Memory B cell (primary cell): ENCODE results near the gene RAPSN.
A peak's percentile ranks its signal among the peaks of the same experiment; 100 is the strongest.

Source experiments
- ATAC-seq: fragments of 150-1000 bp; cut with Tn5 transposase; 2 replicates; pipeline ENCODE4 v1.10.0; 2021; ENCODE audit warnings: low read depth, mild to moderate bottlenecking, moderate library complexity
- DNase-seq, 2 donors: peaks; one replicate each; pipeline ENCODE4 v3.0.0; 2022; ENCODE audit warnings: low spot score in 2 of 2
- H3K27ac Mint-ChIP-seq: one replicate; pipeline ENCODE4 v1.8.0; 2022; ENCODE audit warnings: mild to moderate bottlenecking, moderate library complexity, mixed read lengths
- H3K27me3 Mint-ChIP-seq: one replicate; pipeline ENCODE4 v1.8.0; 2022; ENCODE audit warnings: mixed read lengths
- H3K36me3 Mint-ChIP-seq: one replicate; pipeline ENCODE4 v1.8.0; 2022; ENCODE audit warnings: mild to moderate bottlenecking, mixed read lengths
- H3K4me1 Mint-ChIP-seq: one replicate; pipeline ENCODE4 v1.8.0; 2022; ENCODE audit warnings: mixed read lengths
- H3K4me3 Mint-ChIP-seq: one replicate; pipeline ENCODE4 v1.8.0; 2022; ENCODE audit warnings: mild to moderate bottlenecking, moderate library complexity, mixed read lengths
- H3K9me3 Mint-ChIP-seq: one replicate; pipeline ENCODE4 v1.8.0; 2022; ENCODE audit warnings: mixed read lengths

The RAPSN gene

GRCh38 chr11:47448566-47449427 is at the start of gene RAPSN:
Gene RAPSN, minus strand, starts transcription at chr11:47449136. Its CDS starts 172 bp downstream, at chr11:47448964.
- Mint-ChIP-seq H3K4me1 (no peaks in the 10 kb centered on the region), H3K36me3 (no peaks in the 10 kb centered on the region), H3K27ac (no peak within 1 kb of the TSS), H3K4me3 (no peak within 1 kb of the TSS), H3K27me3 (no peaks in the 10 kb centered on the region), H3K9me3 (no peaks in the 10 kb centered on the region)
- no peak for DNase-seq
- ATAC-seq, result no peak

DNA sequence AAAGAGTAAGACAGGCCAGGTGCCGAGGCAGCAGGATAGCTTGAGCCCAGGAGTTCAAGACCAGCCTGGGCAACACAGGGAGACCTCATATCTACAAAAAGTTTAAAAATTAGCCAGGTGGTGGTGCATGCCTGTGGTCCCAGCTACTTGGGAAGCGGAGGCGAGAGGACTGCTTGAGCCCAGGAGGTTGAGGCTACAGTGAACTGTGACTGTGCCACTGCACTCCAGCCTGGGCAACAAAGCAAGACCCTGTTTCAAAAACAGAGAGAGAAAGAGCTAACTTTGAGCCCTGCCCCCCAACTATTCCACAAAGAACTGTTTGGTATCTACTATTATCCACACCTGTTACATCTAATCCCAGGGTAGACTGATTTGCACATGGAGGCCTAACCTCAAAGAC is 49.2 kb upstream of the RAPSN start:
- peaks cover 8% of the 10 kb centered on the region for H3K36me3 Mint-ChIP-seq
- no peaks in the 10 kb centered on the region for H3K27me3 Mint-ChIP-seq
- peaks cover 30% of the 10 kb centered on the region for H3K4me1 Mint-ChIP-seq
- no peak for DNase-seq
- no peak for ATAC-seq
- H3K27ac Mint-ChIP-seq, result no peak overlapping the region
- H3K9me3 Mint-ChIP-seq, result no peaks in the 10 kb centered on the region
- no peak overlapping the region for H3K4me3 Mint-ChIP-seq

- peaks cover 11% of the 10 kb centered on the region for H3K36me3 Mint-ChIP-seq
- no peaks in the 10 kb centered on the region for H3K9me3 Mint-ChIP-seq
- DNase-seq (no peak), ATAC-seq (no peak)
- H3K4me1 Mint-ChIP-seq, result peaks cover 31% of the 10 kb centered on the region
- no peak overlapping the region for H3K27ac Mint-ChIP-seq
- no peak overlapping the region for H3K4me3 Mint-ChIP-seq
- H3K27me3 Mint-ChIP-seq, result no peaks in the 10 kb centered on the region
Measured at GRCh38 chr11:47496808-47497207, 47.9 kb upstream of the RAPSN start.

DNA sequence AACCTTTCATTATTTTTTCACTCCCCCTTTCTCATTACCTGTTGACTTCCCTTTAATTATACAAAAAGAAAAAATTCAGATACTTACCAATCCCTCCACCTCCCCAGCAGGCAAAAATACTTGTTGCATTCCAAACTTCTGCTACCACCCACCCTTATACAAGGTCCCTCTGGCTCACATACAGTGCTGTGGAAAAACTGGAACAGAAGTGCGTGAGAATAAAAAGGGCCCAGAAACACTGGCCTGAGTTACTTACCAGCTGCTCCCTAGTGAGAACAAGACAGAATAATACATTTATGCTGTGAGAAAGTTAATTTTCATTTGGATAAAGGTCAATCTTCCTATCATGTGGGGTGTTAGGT is 46.9 kb upstream of the RAPSN start:
- H3K36me3 Mint-ChIP-seq, result peaks cover 11% of the 10 kb centered on the region
- H3K27me3 Mint-ChIP-seq, result no peaks in the 10 kb centered on the region
- H3K4me1 Mint-ChIP-seq, result peaks cover 29% of the 10 kb centered on the region
- no peak overlapping the region for H3K4me3 Mint-ChIP-seq
- H3K27ac Mint-ChIP-seq, result no peak overlapping the region
- DNase-seq (no peak), ATAC-seq (no peak)
- no peaks in the 10 kb centered on the region for H3K9me3 Mint-ChIP-seq

- DNase-seq (no peak), ATAC-seq (no peak)
- peaks cover 24% of the 10 kb centered on the region for H3K4me1 Mint-ChIP-seq
- no peak overlapping the region for H3K27ac Mint-ChIP-seq
- peaks cover 11% of the 10 kb centered on the region for H3K36me3 Mint-ChIP-seq
- no peaks in the 10 kb centered on the region for H3K9me3 Mint-ChIP-seq
- H3K27me3 Mint-ChIP-seq, result no peaks in the 10 kb centered on the region
- H3K4me3 Mint-ChIP-seq, result no peak overlapping the region
Measured at GRCh38 chr11:47495011-47495855, 46.3 kb upstream of the RAPSN start.

- ATAC-seq, result no peak
- no peak for DNase-seq
- Mint-ChIP-seq H3K9me3 (no peaks in the 10 kb centered on the region), H3K27ac (peak overlapping the region; percentile 40), H3K27me3 (no peaks in the 10 kb centered on the region), H3K4me1 (peaks cover 9% of the 10 kb centered on the region), H3K4me3 (no peak overlapping the region), H3K36me3 (peaks cover 21% of the 10 kb centered on the region)
Measured at GRCh38 chr11:47489395-47489755, 40.4 kb upstream of the RAPSN start.

DNA sequence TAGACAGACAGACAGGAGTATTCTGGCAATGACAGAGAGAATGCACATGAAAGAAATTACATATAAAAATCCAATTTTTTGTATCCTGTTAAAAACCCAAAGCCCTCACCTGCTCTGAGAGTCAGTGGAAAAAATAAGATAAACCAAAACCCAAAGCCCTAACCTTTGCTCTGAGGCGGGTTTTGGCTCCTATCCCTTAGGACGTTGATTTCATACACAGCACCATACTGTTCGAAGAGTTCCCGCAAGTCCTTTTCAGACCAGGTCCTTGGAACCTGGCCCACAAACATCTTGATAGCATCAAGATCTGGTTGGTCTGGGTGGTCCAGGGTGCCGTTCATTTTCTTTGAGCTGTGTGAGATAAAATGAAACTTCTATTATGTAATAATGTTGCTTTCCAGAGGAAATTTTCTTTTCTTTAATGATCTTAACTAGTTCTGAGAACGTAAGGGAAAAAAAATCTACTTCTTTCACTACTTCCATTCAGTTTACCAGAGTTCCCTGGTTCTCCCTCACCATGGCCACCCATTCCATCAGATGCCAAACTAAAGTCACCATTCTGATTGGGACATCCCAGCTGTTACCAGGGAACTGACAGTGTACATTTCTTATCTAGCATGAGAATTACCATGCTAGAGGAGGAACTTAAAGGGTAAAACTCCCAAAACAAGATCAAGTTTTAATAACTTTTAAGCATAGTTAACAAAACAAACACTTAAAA is 39.9 kb upstream of the RAPSN start:
- peaks cover 7% of the 10 kb centered on the region for H3K4me1 Mint-ChIP-seq
- ATAC-seq (no peak), DNase-seq (no peak)
- H3K9me3 Mint-ChIP-seq, result no peaks in the 10 kb centered on the region
- peaks cover 22% of the 10 kb centered on the region for H3K36me3 Mint-ChIP-seq
- H3K27ac Mint-ChIP-seq, result peak overlapping the region; percentile 40
- H3K4me3 Mint-ChIP-seq, result no peak overlapping the region
- no peaks in the 10 kb centered on the region for H3K27me3 Mint-ChIP-seq

- no peak overlapping the region for H3K4me3 Mint-ChIP-seq
- H3K9me3 Mint-ChIP-seq, result no peaks in the 10 kb centered on the region
- ATAC-seq (no peak), DNase-seq (no peak)
- peak overlapping the region; percentile 18 for H3K27ac Mint-ChIP-seq
- no peaks in the 10 kb centered on the region for H3K27me3 Mint-ChIP-seq
- peaks cover 4% of the 10 kb centered on the region for H3K4me1 Mint-ChIP-seq
- peaks cover 27% of the 10 kb centered on the region for H3K36me3 Mint-ChIP-seq
Measured at GRCh38 chr11:47488111-47488510, 39.2 kb upstream of the RAPSN start.

GRCh38 chr11:47487421-47487820 is 38.5 kb upstream of the RAPSN start:
- H3K9me3 Mint-ChIP-seq, result no peaks in the 10 kb centered on the region
- DNase-seq (no peak), ATAC-seq (no peak)
- no peaks in the 10 kb centered on the region for H3K4me1 Mint-ChIP-seq
- H3K36me3 Mint-ChIP-seq, result peaks cover 24% of the 10 kb centered on the region
- H3K27me3 Mint-ChIP-seq, result no peaks in the 10 kb centered on the region
- H3K27ac Mint-ChIP-seq, result peak overlapping the region; percentile 18
- no peak overlapping the region for H3K4me3 Mint-ChIP-seq

GRCh38 chr11:47485107-47485506 is 36.2 kb upstream of the RAPSN start:
- Mint-ChIP-seq H3K9me3 (no peaks in the 10 kb centered on the region), H3K4me3 (no peak overlapping the region), H3K36me3 (peaks cover 29% of the 10 kb centered on the region), H3K27me3 (no peaks in the 10 kb centered on the region), H3K27ac (no peak overlapping the region), H3K4me1 (no peaks in the 10 kb centered on the region)
- DNase-seq (no peak), ATAC-seq (no peak)

- no peak for DNase-seq
- Mint-ChIP-seq H3K4me3 (no peak overlapping the region), H3K27ac (peak overlapping the region; percentile 24), H3K27me3 (no peaks in the 10 kb centered on the region), H3K36me3 (peaks cover 27% of the 10 kb centered on the region), H3K9me3 (no peaks in the 10 kb centered on the region), H3K4me1 (no peaks in the 10 kb centered on the region)
- ATAC-seq, result no peak
Measured at GRCh38 chr11:47483457-47483856, 34.5 kb upstream of the RAPSN start.

DNA sequence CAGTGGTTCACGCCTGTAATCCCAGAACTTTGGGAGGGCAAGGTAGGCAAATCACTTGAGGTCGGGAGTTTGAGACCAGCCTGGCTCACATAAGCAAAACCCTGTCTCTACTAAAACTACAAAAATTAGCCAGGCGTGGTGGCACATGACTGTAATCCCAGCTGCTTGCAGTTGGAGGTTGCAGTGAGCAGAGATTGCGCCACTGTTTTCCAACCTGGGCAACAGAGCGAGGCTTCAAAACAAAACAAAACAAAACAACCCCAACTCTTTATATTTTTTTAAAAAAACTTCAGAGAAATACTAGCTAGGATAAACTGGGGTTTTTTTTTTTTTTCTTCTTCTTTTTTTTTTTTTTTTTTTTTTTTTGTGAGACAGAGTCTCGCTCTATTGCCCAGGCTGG is 31.8 kb upstream of the RAPSN start:
- Mint-ChIP-seq H3K27me3 (no peaks in the 10 kb centered on the region), H3K36me3 (peaks cover 23% of the 10 kb centered on the region), H3K27ac (no peak overlapping the region), H3K9me3 (no peaks in the 10 kb centered on the region), H3K4me1 (no peaks in the 10 kb centered on the region), H3K4me3 (no peak overlapping the region)
- ATAC-seq (no peak), DNase-seq (no peak)

DNA sequence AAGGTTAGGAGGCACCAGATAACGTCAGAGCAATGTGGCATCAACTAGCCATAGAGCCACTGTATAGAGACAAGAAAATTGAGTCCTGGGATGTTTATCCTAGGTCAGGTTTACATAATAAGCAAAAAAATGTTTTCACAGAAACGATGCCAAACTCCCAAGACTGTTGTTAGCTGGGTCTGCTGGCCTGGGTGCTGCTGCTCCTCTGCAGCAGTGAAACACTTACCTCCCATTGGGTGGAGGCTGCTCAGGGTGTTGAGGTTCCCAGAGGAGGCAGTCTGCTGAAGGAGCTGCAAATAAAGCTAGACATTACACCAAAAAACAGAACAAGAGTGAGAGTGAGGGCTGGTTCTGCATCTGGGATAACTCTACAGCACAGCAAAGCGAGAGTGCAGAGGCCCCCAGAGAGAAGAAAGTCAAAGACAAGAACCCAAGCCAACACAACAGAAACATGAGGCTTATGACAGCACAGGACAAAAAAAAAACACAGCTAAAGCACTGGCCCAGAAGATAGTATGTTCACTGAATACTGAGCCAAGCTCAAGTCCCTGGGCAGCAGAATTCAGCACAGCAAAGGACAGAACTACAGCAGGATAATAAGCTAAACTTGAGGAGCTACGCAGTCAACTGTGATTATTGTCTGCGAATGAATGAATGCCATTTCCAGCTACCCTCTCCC is 29.9 kb upstream of the RAPSN start:
- Mint-ChIP-seq H3K27ac (no peak overlapping the region), H3K4me3 (no peak overlapping the region), H3K27me3 (no peaks in the 10 kb centered on the region), H3K9me3 (no peaks in the 10 kb centered on the region), H3K4me1 (no peaks in the 10 kb centered on the region), H3K36me3 (peaks cover 31% of the 10 kb centered on the region)
- no peak for DNase-seq
- no peak for ATAC-seq
